ENCODE results near the gene CLDN18.

The CLDN18 gene

DNA sequence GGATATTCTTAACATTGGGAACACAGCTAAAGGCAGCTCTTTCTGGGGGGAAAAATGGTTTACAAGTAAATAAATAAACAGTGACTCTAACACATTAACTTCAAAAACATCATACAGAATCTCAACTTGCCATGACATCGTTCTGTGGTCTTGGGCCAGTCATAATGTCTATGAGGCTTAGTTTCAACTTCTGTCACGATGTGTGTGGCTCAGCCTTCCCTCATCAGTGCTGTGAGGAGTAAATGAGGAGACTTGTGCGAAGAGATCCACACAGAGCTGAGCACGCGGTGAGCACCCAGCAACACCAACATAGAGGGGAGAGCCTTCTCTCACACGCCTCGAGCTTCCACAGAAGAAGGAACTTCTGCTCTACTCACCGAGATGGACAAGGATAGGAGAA lies 56.4 kb downstream of the CLDN18 start:
- H3K9ac ChIP-seq (ENCODE audit: low read depth, low read length), result no peak overlapping the region
- H3K27me3 ChIP-seq (ENCODE audit: control insufficient read depth, insufficient read depth, low read length), result no peaks in the 10 kb centered on the region
- H3K4me3 ChIP-seq (ENCODE audit: low read depth, low read length), result no peak overlapping the region
- peaks cover 14% of the 10 kb centered on the region for H3K36me3 ChIP-seq (ENCODE audit: control insufficient read depth, insufficient read depth, low read length)
- no peaks in the 10 kb centered on the region for H3K4me1 ChIP-seq (ENCODE audit: control insufficient read depth, insufficient read depth, low read length)
- H3K9me3 ChIP-seq (ENCODE audit: control insufficient read depth, insufficient read depth, low read length), result no peaks in the 10 kb centered on the region

DNA sequence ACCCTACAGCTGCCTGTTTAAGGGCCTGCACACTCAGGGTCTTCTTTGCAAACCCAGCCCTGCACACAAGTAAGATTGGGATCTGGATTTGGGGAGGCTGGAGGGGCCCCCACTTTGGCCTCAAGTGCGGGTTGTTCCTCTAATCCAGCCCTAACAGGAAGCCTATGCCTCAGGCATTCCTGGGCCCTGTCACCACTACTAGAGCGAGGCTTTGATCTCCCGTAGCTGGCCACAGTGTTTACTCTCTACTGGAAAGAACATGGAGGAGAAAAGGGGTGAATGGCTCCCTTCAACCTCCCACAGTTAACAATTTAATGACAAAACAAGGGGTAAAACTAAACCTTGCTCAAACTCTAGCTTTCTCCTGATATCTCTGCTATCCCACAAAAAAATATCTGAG lies 57.0 kb downstream of the CLDN18 start:
- Histone ChIP-seq H3K27me3 (ENCODE audit: control insufficient read depth, insufficient read depth, low read length) (no peaks in the 10 kb centered on the region), H3K9ac (ENCODE audit: low read depth, low read length) (no peak overlapping the region), H3K4me3 (ENCODE audit: low read depth, low read length) (no peak overlapping the region), H3K36me3 (ENCODE audit: control insufficient read depth, insufficient read depth, low read length) (peaks cover 16% of the 10 kb centered on the region), H3K4me1 (ENCODE audit: control insufficient read depth, insufficient read depth, low read length) (no peaks in the 10 kb centered on the region), H3K9me3 (ENCODE audit: control insufficient read depth, insufficient read depth, low read length) (no peaks in the 10 kb centered on the region)

- Histone ChIP-seq H3K36me3 (ENCODE audit: control insufficient read depth, insufficient read depth, low read length) (peaks cover 12% of the 10 kb centered on the region), H3K4me1 (ENCODE audit: control insufficient read depth, insufficient read depth, low read length) (peaks cover 6% of the 10 kb centered on the region), H3K4me3 (ENCODE audit: low read depth, low read length) (no peak overlapping the region), H3K9ac (ENCODE audit: low read depth, low read length) (no peak overlapping the region), H3K27me3 (ENCODE audit: control insufficient read depth, insufficient read depth, low read length) (no peaks in the 10 kb centered on the region), H3K9me3 (ENCODE audit: control insufficient read depth, insufficient read depth, low read length) (no peaks in the 10 kb centered on the region)
These were observed 58.1 kb downstream of the CLDN18 start for GRCh38 chr3:138068046-138068445.

GRCh38 chr3:138068579-138069174 lies 58.7 kb downstream of the CLDN18 start:
- Histone ChIP-seq H3K9me3 (ENCODE audit: control insufficient read depth, insufficient read depth, low read length) (no peaks in the 10 kb centered on the region), H3K4me3 (ENCODE audit: low read depth, low read length) (no peak overlapping the region), H3K9ac (ENCODE audit: low read depth, low read length) (no peak overlapping the region), H3K27me3 (ENCODE audit: control insufficient read depth, insufficient read depth, low read length) (no peaks in the 10 kb centered on the region), H3K4me1 (ENCODE audit: control insufficient read depth, insufficient read depth, low read length) (peaks cover 7% of the 10 kb centered on the region), H3K36me3 (ENCODE audit: control insufficient read depth, insufficient read depth, low read length) (peaks cover 12% of the 10 kb centered on the region)

DNA sequence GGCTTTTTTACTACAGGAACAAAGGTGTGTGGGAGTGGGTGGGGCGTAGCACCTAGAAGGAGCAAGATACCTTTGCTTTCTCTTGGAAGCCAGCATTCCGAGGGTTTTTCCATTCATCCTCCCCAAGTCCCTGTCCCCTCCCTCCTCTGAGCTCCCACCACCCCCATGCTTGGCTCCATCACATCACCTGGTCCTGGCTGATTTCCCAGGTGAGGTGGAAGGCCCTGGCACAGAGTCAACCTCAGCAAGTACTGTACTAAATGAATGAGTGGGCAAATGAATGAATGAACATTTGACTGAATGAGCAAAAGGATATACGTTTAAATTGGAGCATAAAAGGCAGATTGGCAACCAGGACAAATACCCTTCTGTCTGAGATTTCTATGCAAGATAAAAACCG lies 60.0 kb downstream of the CLDN18 start:
- Histone ChIP-seq H3K36me3 (ENCODE audit: control insufficient read depth, insufficient read depth, low read length) (peaks cover 6% of the 10 kb centered on the region), H3K4me3 (ENCODE audit: low read depth, low read length) (no peak overlapping the region), H3K9ac (ENCODE audit: low read depth, low read length) (no peak overlapping the region), H3K27me3 (ENCODE audit: control insufficient read depth, insufficient read depth, low read length) (no peaks in the 10 kb centered on the region), H3K4me1 (ENCODE audit: control insufficient read depth, insufficient read depth, low read length) (peaks cover 7% of the 10 kb centered on the region), H3K9me3 (ENCODE audit: control insufficient read depth, insufficient read depth, low read length) (no peaks in the 10 kb centered on the region)

DNA sequence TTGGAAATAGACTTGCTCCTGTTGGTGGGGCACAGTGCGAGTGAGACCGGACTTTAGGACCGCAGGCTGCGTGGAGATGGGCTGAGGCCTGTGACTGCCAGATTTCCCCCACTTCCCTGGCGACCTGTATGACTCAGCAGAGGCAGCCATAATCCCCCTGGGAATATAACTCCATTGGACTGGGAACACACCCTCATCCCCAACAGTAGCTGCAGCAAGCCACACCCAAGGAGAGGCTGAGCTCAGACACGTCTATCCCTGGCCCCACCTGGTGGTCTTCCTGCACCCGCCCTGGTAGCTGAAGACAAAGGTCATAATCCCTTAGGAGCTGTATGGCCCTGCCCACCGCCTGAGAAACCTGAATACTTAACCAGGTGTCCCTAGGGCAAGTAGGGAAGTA lies 62.8 kb downstream of the CLDN18 start:
- Histone ChIP-seq H3K27me3 (ENCODE audit: control insufficient read depth, insufficient read depth, low read length) (no peaks in the 10 kb centered on the region), H3K9ac (ENCODE audit: low read depth, low read length) (no peak overlapping the region), H3K4me3 (ENCODE audit: low read depth, low read length) (no peak overlapping the region), H3K9me3 (ENCODE audit: control insufficient read depth, insufficient read depth, low read length) (no peaks in the 10 kb centered on the region), H3K36me3 (ENCODE audit: control insufficient read depth, insufficient read depth, low read length) (peaks cover 5% of the 10 kb centered on the region), H3K4me1 (ENCODE audit: control insufficient read depth, insufficient read depth, low read length) (peaks cover 7% of the 10 kb centered on the region)

DNA sequence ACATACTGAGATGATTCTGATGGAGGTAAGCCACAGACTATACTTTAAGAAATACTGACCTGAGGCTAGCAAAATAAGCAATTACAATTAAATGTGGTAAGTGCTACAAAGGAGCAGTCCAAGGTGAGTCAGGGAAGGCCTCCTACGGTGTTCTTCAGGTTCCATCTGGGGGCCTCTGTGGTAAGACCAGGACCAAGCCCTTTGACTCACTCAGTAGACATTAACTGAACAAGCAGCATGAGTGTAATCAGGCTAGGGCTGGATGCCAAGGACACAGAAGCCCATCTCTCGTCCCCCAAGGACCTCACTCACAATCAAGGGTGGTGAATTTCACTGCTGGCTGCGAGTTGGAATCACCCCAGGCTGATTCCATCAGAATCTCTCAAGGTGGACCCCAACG lies 68.1 kb downstream of the CLDN18 start:
- Histone ChIP-seq H3K9ac (ENCODE audit: low read depth, low read length) (no peak overlapping the region), H3K36me3 (ENCODE audit: control insufficient read depth, insufficient read depth, low read length) (peaks cover 3% of the 10 kb centered on the region), H3K4me3 (ENCODE audit: low read depth, low read length) (no peak overlapping the region), H3K9me3 (ENCODE audit: control insufficient read depth, insufficient read depth, low read length) (no peaks in the 10 kb centered on the region), H3K27me3 (ENCODE audit: control insufficient read depth, insufficient read depth, low read length) (no peaks in the 10 kb centered on the region), H3K4me1 (ENCODE audit: control insufficient read depth, insufficient read depth, low read length) (peaks cover under 1% of the 10 kb centered on the region)

DNA sequence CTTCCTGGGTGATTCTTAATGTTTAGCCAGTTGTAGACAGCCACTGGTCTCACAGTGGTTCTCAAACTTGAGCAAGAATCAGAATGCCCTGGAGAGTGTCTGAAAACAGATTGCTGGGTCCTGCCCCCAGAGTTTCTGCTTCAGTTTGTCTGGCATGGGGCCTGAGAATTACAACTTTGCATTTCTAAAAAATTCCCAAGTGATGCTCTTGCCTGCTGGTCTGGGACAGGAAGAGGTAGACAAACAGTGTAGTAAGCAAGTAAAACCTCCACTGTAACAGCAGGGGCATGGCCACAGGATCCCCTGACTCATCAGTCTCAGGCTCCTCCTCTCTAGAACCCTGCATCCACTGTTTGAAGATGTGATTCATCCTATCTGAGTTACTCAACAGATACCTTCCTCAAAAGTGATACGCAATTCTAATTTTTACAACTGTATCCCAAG lies 69.0 kb downstream of the CLDN18 start:
- Histone ChIP-seq H3K4me1 (ENCODE audit: control insufficient read depth, insufficient read depth, low read length) (no peaks in the 10 kb centered on the region), H3K27me3 (ENCODE audit: control insufficient read depth, insufficient read depth, low read length) (no peaks in the 10 kb centered on the region)

DNA sequence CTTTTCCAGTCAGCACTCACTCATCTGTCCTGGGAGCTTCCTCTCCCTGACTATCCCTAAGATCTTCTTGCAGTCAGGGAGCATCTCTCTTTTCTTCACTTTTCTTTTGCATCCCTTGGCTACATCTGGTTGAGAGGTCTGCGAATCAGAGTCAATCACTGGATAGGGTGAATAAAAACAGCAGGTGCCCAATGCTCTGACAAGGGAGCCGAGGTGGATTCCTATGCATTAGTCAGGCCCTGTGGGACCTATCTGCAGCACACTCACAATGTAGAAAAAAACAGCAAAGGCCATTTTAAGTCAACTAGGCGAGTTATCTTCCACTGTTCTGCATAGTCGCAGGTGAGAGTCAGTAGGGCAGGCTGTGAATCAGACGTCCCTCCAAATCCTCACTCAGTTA lies 69.9 kb downstream of the CLDN18 start:
- no peak overlapping the region for H3K4me3 ChIP-seq (ENCODE audit: low read depth, low read length)
- no peaks in the 10 kb centered on the region for H3K27me3 ChIP-seq (ENCODE audit: control insufficient read depth, insufficient read depth, low read length)
- H3K9ac ChIP-seq (ENCODE audit: low read depth, low read length), result no peak overlapping the region
- H3K36me3 ChIP-seq (ENCODE audit: control insufficient read depth, insufficient read depth, low read length), result peaks cover 8% of the 10 kb centered on the region
- no peaks in the 10 kb centered on the region for H3K4me1 ChIP-seq (ENCODE audit: control insufficient read depth, insufficient read depth, low read length)
- no peaks in the 10 kb centered on the region for H3K9me3 ChIP-seq (ENCODE audit: control insufficient read depth, insufficient read depth, low read length)

More for the DNA sequence above, 69.0 kb downstream of the CLDN18 start:
- Histone ChIP-seq H3K9ac (ENCODE audit: low read depth, low read length) (no peak overlapping the region), H3K9me3 (ENCODE audit: control insufficient read depth, insufficient read depth, low read length) (no peaks in the 10 kb centered on the region), H3K4me3 (ENCODE audit: low read depth, low read length) (no peak overlapping the region), H3K36me3 (ENCODE audit: control insufficient read depth, insufficient read depth, low read length) (peaks cover 7% of the 10 kb centered on the region)

- H3K27me3 ChIP-seq (ENCODE audit: control insufficient read depth, insufficient read depth, low read length), result no peaks in the 10 kb centered on the region
- no peak overlapping the region for H3K4me3 ChIP-seq (ENCODE audit: low read depth, low read length)
- H3K36me3 ChIP-seq (ENCODE audit: control insufficient read depth, insufficient read depth, low read length), result peaks cover 8% of the 10 kb centered on the region
- H3K9ac ChIP-seq (ENCODE audit: low read depth, low read length), result no peak overlapping the region
- H3K4me1 ChIP-seq (ENCODE audit: control insufficient read depth, insufficient read depth, low read length), result no peaks in the 10 kb centered on the region
- H3K9me3 ChIP-seq (ENCODE audit: control insufficient read depth, insufficient read depth, low read length), result no peaks in the 10 kb centered on the region
These were observed 71.6 kb downstream of the CLDN18 start for GRCh38 chr3:138081371-138082084.

- Histone ChIP-seq H3K4me3 (ENCODE audit: low read depth, low read length) (no peak overlapping the region), H3K4me1 (ENCODE audit: control insufficient read depth, insufficient read depth, low read length) (no peaks in the 10 kb centered on the region), H3K9me3 (ENCODE audit: control insufficient read depth, insufficient read depth, low read length) (no peaks in the 10 kb centered on the region), H3K9ac (ENCODE audit: low read depth, low read length) (no peak overlapping the region), H3K36me3 (ENCODE audit: control insufficient read depth, insufficient read depth, low read length) (peaks cover 5% of the 10 kb centered on the region), H3K27me3 (ENCODE audit: control insufficient read depth, insufficient read depth, low read length) (no peaks in the 10 kb centered on the region)
These were observed 72.4 kb downstream of the CLDN18 start for GRCh38 chr3:138082085-138082991.
